ENCODE data around the gene PLD1.

The PLD1 gene

GRCh38 chr3:171592786-171593185, 217.5 kb downstream of the PLD1 start:
- no peak for TF ChIP-seq CTCF (IDR thresholded peaks at IDR 0.05; ENCODE audit: low read depth, low read length, missing control alignments)
- no peak overlapping the region for H3K4me3 ChIP-seq (replicated peaks; ENCODE audit: low read depth, low read length)
- DNase-seq (ENCODE audit: extremely low read depth, low read depth): no peak

- no peak overlapping the region for H3K4me3 ChIP-seq (replicated peaks; ENCODE audit: low read depth, low read length)
- no peak for DNase-seq (ENCODE audit: extremely low read depth, low read depth)
- no peak for TF ChIP-seq CTCF (IDR thresholded peaks at IDR 0.05; ENCODE audit: low read depth, low read length, missing control alignments)
Observed at GRCh38 chr3:171591070-171591469, 219.2 kb downstream of the PLD1 start.

- DNase-seq (ENCODE audit: extremely low read depth, low read depth): no peak
- no peak for TF ChIP-seq CTCF (IDR thresholded peaks at IDR 0.05; ENCODE audit: low read depth, low read length, missing control alignments)
- H3K4me3 ChIP-seq (replicated peaks; ENCODE audit: low read depth, low read length): no peak overlapping the region
Observed at GRCh38 chr3:171586274-171586673, 224.0 kb downstream of the PLD1 start.

- H3K4me3 ChIP-seq (replicated peaks; ENCODE audit: low read depth, low read length): no peak overlapping the region
- no peak for DNase-seq (ENCODE audit: extremely low read depth, low read depth)
- no peak for TF ChIP-seq CTCF (IDR thresholded peaks at IDR 0.05; ENCODE audit: low read depth, low read length, missing control alignments)
Observed at GRCh38 chr3:171585039-171585438, 225.2 kb downstream of the PLD1 start.

GRCh38 chr3:171584100-171584499, 226.2 kb downstream of the PLD1 start:
- H3K4me3 ChIP-seq (replicated peaks; ENCODE audit: low read depth, low read length): no peak overlapping the region
- TF ChIP-seq CTCF (IDR thresholded peaks at IDR 0.05; ENCODE audit: low read depth, low read length, missing control alignments): no peak

GRCh38 chr3:171574556-171575240, 235.6 kb downstream of the PLD1 start:
- DNase-seq (ENCODE audit: extremely low read depth, low read depth): no peak
- no peak overlapping the region for H3K4me3 ChIP-seq (replicated peaks; ENCODE audit: low read depth, low read length)
- TF ChIP-seq CTCF (IDR thresholded peaks at IDR 0.05; ENCODE audit: low read depth, low read length, missing control alignments): no peak

More at GRCh38 chr3:171584100-171584499, 226.2 kb downstream of the PLD1 start:
- DNase-seq (ENCODE audit: extremely low read depth, low read depth): no peak

Data from HFF-Myc (cell line).